ENCODE results near the gene LGALS3BP.

GRCh38 chr17:79002796-79003593 is 23.3 kb upstream of the LGALS3BP start:
- no peak for TF ChIP-seq TAF1 (IDR thresholded peaks at IDR 0.05; ENCODE audit: low read depth)
- no peak for TF ChIP-seq EP300 (IDR thresholded peaks at IDR 0.05; ENCODE audit: borderline replicate concordance)
- TF ChIP-seq RAD21 (IDR thresholded peaks at IDR 0.05; ENCODE audit: low read depth): no peak
- no peak for TF ChIP-seq CREB1 (IDR thresholded peaks at IDR 0.05; ENCODE audit: low read depth)
- no peak for TF ChIP-seq CEBPB (IDR thresholded peaks at IDR 0.05)
- no peak for TF ChIP-seq FOXM1 (IDR thresholded peaks at IDR 0.05; ENCODE audit: borderline replicate concordance, low read depth)
- TF ChIP-seq MAX (IDR thresholded peaks at IDR 0.05): no peak
- TF ChIP-seq, protein P1, sequence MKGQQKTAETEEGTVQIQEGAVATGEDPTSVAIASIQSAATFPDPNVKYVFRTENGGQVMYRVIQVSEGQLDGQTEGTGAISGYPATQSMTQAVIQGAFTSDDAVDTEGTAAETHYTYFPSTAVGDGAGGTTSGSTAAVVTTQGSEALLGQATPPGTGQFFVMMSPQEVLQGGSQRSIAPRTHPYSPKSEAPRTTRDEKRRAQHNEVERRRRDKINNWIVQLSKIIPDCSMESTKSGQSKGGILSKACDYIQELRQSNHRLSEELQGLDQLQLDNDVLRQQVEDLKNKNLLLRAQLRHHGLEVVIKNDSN (IDR thresholded peaks at IDR 0.05): no peak
- TF ChIP-seq YY1 (IDR thresholded peaks at IDR 0.05; ENCODE audit: low read depth): no peak
- TF ChIP-seq TCF12 (IDR thresholded peaks at IDR 0.05; ENCODE audit: low read depth): no peak
- TF ChIP-seq, protein P2, sequence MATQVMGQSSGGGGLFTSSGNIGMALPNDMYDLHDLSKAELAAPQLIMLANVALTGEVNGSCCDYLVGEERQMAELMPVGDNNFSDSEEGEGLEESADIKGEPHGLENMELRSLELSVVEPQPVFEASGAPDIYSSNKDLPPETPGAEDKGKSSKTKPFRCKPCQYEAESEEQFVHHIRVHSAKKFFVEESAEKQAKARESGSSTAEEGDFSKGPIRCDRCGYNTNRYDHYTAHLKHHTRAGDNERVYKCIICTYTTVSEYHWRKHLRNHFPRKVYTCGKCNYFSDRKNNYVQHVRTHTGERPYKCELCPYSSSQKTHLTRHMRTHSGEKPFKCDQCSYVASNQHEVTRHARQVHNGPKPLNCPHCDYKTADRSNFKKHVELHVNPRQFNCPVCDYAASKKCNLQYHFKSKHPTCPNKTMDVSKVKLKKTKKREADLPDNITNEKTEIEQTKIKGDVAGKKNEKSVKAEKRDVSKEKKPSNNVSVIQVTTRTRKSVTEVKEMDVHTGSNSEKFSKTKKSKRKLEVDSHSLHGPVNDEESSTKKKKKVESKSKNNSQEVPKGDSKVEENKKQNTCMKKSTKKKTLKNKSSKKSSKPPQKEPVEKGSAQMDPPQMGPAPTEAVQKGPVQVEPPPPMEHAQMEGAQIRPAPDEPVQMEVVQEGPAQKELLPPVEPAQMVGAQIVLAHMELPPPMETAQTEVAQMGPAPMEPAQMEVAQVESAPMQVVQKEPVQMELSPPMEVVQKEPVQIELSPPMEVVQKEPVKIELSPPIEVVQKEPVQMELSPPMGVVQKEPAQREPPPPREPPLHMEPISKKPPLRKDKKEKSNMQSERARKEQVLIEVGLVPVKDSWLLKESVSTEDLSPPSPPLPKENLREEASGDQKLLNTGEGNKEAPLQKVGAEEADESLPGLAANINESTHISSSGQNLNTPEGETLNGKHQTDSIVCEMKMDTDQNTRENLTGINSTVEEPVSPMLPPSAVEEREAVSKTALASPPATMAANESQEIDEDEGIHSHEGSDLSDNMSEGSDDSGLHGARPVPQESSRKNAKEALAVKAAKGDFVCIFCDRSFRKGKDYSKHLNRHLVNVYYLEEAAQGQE (IDR thresholded peaks at IDR 0.05; ENCODE audit: low read depth): no peak
- no peak for TF ChIP-seq EGR1 (IDR thresholded peaks at IDR 0.05)
- no peak for TF ChIP-seq ZBTB7A (IDR thresholded peaks at IDR 0.05; ENCODE audit: low read depth)
